Endothelial cell of umbilical vein (primary cell): ENCODE data around the gene CARS1.

Experiments
- CTCF ChIP-seq, 2 donors: IDR thresholded peaks; 1 replicate in 1 of 2; 2 replicates in 1 of 2; pipeline ENCODE4 v1.5.1; 2011; ENCODE audit warnings: low read length in 2 of 2, mild to moderate bottlenecking in 2 of 2, moderate library complexity in 2 of 2, control low read depth in 1 of 2, inconsistent platforms in 1 of 2, low read depth in 1 of 2; ENCODE audit not compliant: insufficient read depth in 1 of 2; ENCODE audit errors: extremely low read depth in 1 of 2
- EZH2 ChIP-seq: IDR thresholded peaks from 2 replicates; pipeline ENCODE4 v1.6.1; 2012; ENCODE audit warnings: borderline replicate concordance, low read depth, mild to moderate bottlenecking, moderate library complexity, low read length, inconsistent platforms; ENCODE audit not compliant: severe bottlenecking
- GATA2 ChIP-seq: IDR thresholded peaks from 2 replicates; pipeline ENCODE4 v1.7.0; 2011; ENCODE audit warnings: low read depth, mild to moderate bottlenecking, moderate library complexity, mixed read lengths, low read length; ENCODE audit not compliant: insufficient read length, insufficient read depth
- JUN ChIP-seq: IDR thresholded peaks from 2 replicates; pipeline ENCODE4 v1.6.1; 2011; ENCODE audit warnings: borderline replicate concordance, low read depth; ENCODE audit not compliant: insufficient read length, insufficient read depth
- MAX ChIP-seq: IDR thresholded peaks from 2 replicates; pipeline ENCODE4 v1.6.1; 2011; ENCODE audit not compliant: insufficient read depth, insufficient read length
- MYC ChIP-seq: IDR thresholded peaks from one replicate; pipeline ENCODE4 v1.6.1; 2011; ENCODE audit warnings: mild to moderate bottlenecking, low read depth, low read length
- POLR2A ChIP-seq: IDR thresholded peaks from 2 replicates; pipeline ENCODE4 v1.6.1; 2012; ENCODE audit warnings: low read depth, mild to moderate bottlenecking, control low read depth, low read length
- POLR2AphosphoS5 ChIP-seq: IDR thresholded peaks from 2 replicates; pipeline ENCODE4 v1.6.1; 2012; ENCODE audit warnings: low read depth, mild to moderate bottlenecking, control low read depth, low read length, moderate library complexity; ENCODE audit not compliant: insufficient read depth

GRCh38 chr11:3047637-3048036 lies 9.6 kb downstream of the CARS1 start:
- TF ChIP-seq CTCF (IDR thresholded peaks at IDR 0.05; ENCODE audit: extremely low read depth in 1 of 2, insufficient read depth in 1 of 2, low read depth in 1 of 2, low read length in 2 of 2) (no peak), POLR2AphosphoS5 (no peak), POLR2A (no peak), GATA2 (no peak), MYC (no peak), MAX (no peak), EZH2 (no peak), JUN (no peak)
